ENCODE results near the gene MEOX1. TPM values are rescaled to one million over a fixed set of nuclear protein-coding genes. Genes with fewer than 3 reads are reported as not detected.
"Not testable (repeated sequence)": the region's sequence is repeated elsewhere in the genome, so short reads cannot be mapped to it uniquely, and the experiment has no call there.

Gene MEOX1
- total and polyA plus RNA-seq, 8 donors: 1.2 to 5.1 (median 2.6) TPM; not detected in 3

GRCh38 chr17:43689814-43690213 lies 28.1 kb upstream of the MEOX1 start:
- H3K27ac ChIP-seq: no peak overlapping the region
- no peak for DNase-seq
- no peaks in the 10 kb centered on the region for H3K27me3 ChIP-seq
- H3K36me3 ChIP-seq: no peaks in the 10 kb centered on the region
- H3K4me1 ChIP-seq: no peaks in the 10 kb centered on the region
- 62 to 80% (median 76%) methylated on average over 6 of the region's 6 CpGs for WGBS, 5 donors
- TF ChIP-seq POLR2AphosphoS5 (IDR thresholded peaks at IDR 0.05): no peak
- H3K9me3 ChIP-seq: no peaks in the 10 kb centered on the region
- no peak overlapping the region for H3K4me3 ChIP-seq
- intact Hi-C loops (cut with DNase I; ENCODE audit: low total_unique reads): no loop called here

GRCh38 chr17:43689131-43689530 lies 27.4 kb upstream of the MEOX1 start:
- no peak for DNase-seq
- TF ChIP-seq POLR2AphosphoS5 (IDR thresholded peaks at IDR 0.05): no peak
- no peak for TF ChIP-seq EP300 (IDR thresholded peaks at IDR 0.05)
- no peak for TF ChIP-seq POLR2A (IDR thresholded peaks at IDR 0.05)
- no peak for TF ChIP-seq CTCF (IDR thresholded peaks at IDR 0.05)
- intact Hi-C loops (cut with DNase I; ENCODE audit: low total_unique reads): no loop called here
- Histone ChIP-seq H3K36me3 (no peaks in the 10 kb centered on the region), H3K4me1 (no peaks in the 10 kb centered on the region), H3K27me3 (no peaks in the 10 kb centered on the region), H3K27ac (no peak overlapping the region), H3K9me3 (no peaks in the 10 kb centered on the region), H3K4me3 (no peak overlapping the region)
- WGBS, 5 donors: 72 to 83% (median 80%) methylated on average over 3 of the region's 3 CpGs

GRCh38 chr17:43686957-43687356 lies 25.2 kb upstream of the MEOX1 start:
- H3K27me3 ChIP-seq; H3K27ac ChIP-seq; H3K4me1 ChIP-seq; H3K9me3 ChIP-seq; H3K4me3 ChIP-seq; intact Hi-C loops (cut with DNase I; ENCODE audit: low total_unique reads); DNase-seq; H3K36me3 ChIP-seq: not testable (repeated sequence)
- WGBS, 5 donors: 89 to 94% (median 93%) methylated on average over 9 of the region's 9 CpGs

- Histone ChIP-seq H3K4me1 (no peaks in the 10 kb centered on the region), H3K4me3 (no peak overlapping the region), H3K27me3 (peaks cover 0 to 5% (median 0%) of the 10 kb centered on the region in 3 donors), H3K36me3 (no peaks in the 10 kb centered on the region), H3K27ac (no peak overlapping the region), H3K9me3 (no peaks in the 10 kb centered on the region)
- no peak for DNase-seq
- WGBS, 5 donors: 91 to 93% (median 92%) methylated on average over 12 of the region's 12 CpGs
- TF ChIP-seq CTCF (IDR thresholded peaks at IDR 0.05) (no peak), EP300 (IDR thresholded peaks at IDR 0.05) (no peak), POLR2A (IDR thresholded peaks at IDR 0.05) (no peak), POLR2AphosphoS5 (IDR thresholded peaks at IDR 0.05) (no peak)
- intact Hi-C loops (cut with DNase I; ENCODE audit: low total_unique reads): no loop called here
Measured at GRCh38 chr17:43683928-43684653, 22.4 kb upstream of the MEOX1 start.

GRCh38 chr17:43680461-43680860 lies 18.7 kb upstream of the MEOX1 start:
- WGBS, 5 donors: 53 to 85% (median 71%) methylated on average over 10 of the region's 10 CpGs
- Histone ChIP-seq H3K4me3 (no peak overlapping the region), H3K27me3 (peaks cover 0 to 7% (median 0%) of the 10 kb centered on the region in 3 donors), H3K27ac (no peak overlapping the region), H3K36me3 (no peaks in the 10 kb centered on the region), H3K4me1 (peaks cover 0 to 12% (median 11%) of the 10 kb centered on the region in 4 donors), H3K9me3 (no peaks in the 10 kb centered on the region)
- intact Hi-C loops (cut with DNase I; ENCODE audit: low total_unique reads): no loop called here
- DNase-seq: no peak
- TF ChIP-seq CTCF (IDR thresholded peaks at IDR 0.05): no peak
- no peak for TF ChIP-seq POLR2AphosphoS5 (IDR thresholded peaks at IDR 0.05)
- TF ChIP-seq POLR2A (IDR thresholded peaks at IDR 0.05): no peak
- no peak for TF ChIP-seq EP300 (IDR thresholded peaks at IDR 0.05)

Measured in stomach (tissue), 9 donors.